Stomach (tissue), 4 donors: Measurements from ENCODE around the gene AGAP1.

Experiments
- EP300 ChIP-seq: sonication (generic); formaldehyde crosslinking; IDR thresholded peaks from one replicate; pipeline ENCODE4 v1.6.1; 2017; ENCODE audit warnings: antibody characterized with exemption
- POLR2A ChIP-seq, 4 donors: fragments of 450-650 bp; IDR thresholded peaks; one replicate each; pipeline ENCODE4 v1.6.1; 2016; ENCODE audit warnings: antibody characterized with exemption in 4 of 4, control low read depth in 2 of 4, mild to moderate bottlenecking in 1 of 4, moderate library complexity in 1 of 4
- TF ChIP-seq, protein P1 (sequence below), 7 experiments: fragments of 450-650 bp in 4 of 7; fragments of 200-600 bp in 3 of 7; sonication (generic) in 3 of 7; IDR thresholded peaks; one replicate each; pipeline ENCODE4 v1.5.1; 2016 to 2019; ENCODE audit warnings: antibody characterized with exemption in 7 of 7, control low read depth in 2 of 7, mild to moderate bottlenecking in 1 of 7

DNA sequence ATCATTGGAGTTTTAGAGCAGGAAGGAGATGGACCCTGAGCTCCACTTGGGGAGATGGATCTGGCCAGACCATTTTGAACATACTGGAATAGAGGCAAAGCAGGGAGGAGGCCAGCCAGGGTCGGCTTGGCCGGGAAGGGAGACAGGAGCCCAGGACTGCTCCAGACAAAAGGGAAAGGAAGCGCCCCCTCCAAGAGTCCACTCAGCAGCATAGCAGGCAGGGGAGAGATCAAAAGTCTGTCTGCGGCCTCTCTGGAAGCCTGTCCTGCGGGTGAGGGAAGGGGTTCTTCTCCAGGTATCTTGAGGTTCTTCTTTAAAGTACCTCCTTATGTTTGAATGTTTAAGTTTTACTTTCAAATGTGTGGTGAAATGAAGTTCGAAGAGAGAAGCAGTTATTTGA lies 548.2 kb downstream of the AGAP1 start:
- TF ChIP-seq, protein P1, sequence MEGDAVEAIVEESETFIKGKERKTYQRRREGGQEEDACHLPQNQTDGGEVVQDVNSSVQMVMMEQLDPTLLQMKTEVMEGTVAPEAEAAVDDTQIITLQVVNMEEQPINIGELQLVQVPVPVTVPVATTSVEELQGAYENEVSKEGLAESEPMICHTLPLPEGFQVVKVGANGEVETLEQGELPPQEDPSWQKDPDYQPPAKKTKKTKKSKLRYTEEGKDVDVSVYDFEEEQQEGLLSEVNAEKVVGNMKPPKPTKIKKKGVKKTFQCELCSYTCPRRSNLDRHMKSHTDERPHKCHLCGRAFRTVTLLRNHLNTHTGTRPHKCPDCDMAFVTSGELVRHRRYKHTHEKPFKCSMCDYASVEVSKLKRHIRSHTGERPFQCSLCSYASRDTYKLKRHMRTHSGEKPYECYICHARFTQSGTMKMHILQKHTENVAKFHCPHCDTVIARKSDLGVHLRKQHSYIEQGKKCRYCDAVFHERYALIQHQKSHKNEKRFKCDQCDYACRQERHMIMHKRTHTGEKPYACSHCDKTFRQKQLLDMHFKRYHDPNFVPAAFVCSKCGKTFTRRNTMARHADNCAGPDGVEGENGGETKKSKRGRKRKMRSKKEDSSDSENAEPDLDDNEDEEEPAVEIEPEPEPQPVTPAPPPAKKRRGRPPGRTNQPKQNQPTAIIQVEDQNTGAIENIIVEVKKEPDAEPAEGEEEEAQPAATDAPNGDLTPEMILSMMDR (IDR thresholded peaks at IDR 0.05): no peak
- TF ChIP-seq POLR2A (IDR thresholded peaks at IDR 0.05): no peak
- no peak for TF ChIP-seq EP300
